GM23338 (cell line): ENCODE results near the gene BTNL9. TPM values are rescaled to one million over a fixed set of nuclear protein-coding genes. Genes with fewer than 3 reads are reported as not detected.
A peak's percentile ranks its signal among the peaks of the same experiment; 100 is the strongest.

ENCODE experiments used
- ATAC-seq: fragments of 200-7000 bp; cut with Tn5 transposase; 3 replicates; pipeline ENCODE4 v1.9.1; 2020
- DNase-seq: peaks from one replicate; pipeline ENCODE4 v3.0.0-alpha.2; 2015; ENCODE audit warnings: low spot score
- H2AFZ ChIP-seq: fragments of 200-600 bp; sonication (generic); 2 replicates; pipeline ENCODE4 v1.8.0; 2016; ENCODE audit warnings: antibody characterized with exemption, mild to moderate bottlenecking, moderate library complexity
- H3F3A ChIP-seq: fragments of 200-600 bp; sonication (generic); replicated peaks from 2 replicates; pipeline ENCODE4 v1.8.0; 2017; ENCODE audit warnings: antibody characterized with exemption, mixed run types, low read depth
- H3K27ac ChIP-seq: fragments of 200-600 bp; sonication (generic); 2 replicates; pipeline ENCODE4 v1.6.1; 2016; ENCODE audit warnings: low read depth
- H3K27me3 ChIP-seq: fragments of 200-600 bp; sonication (generic); 2 replicates; pipeline ENCODE4 v1.8.0; 2016; ENCODE audit warnings: mild to moderate bottlenecking, mixed run types, moderate library complexity; ENCODE audit not compliant: insufficient read depth
- H3K36me3 ChIP-seq: fragments of 200-600 bp; sonication (generic); 2 replicates; pipeline ENCODE4 v1.8.0; 2016; ENCODE audit warnings: mild to moderate bottlenecking; ENCODE audit not compliant: insufficient read depth
- H3K4me1 ChIP-seq: fragments of 200-600 bp; sonication (generic); 2 replicates; pipeline ENCODE4 v1.8.0; 2016; ENCODE audit warnings: mild to moderate bottlenecking, moderate library complexity; ENCODE audit not compliant: insufficient read depth
- H3K4me2 ChIP-seq: fragments of 200-600 bp; sonication (generic); 2 replicates; pipeline ENCODE4 v1.7.1; 2017; ENCODE audit warnings: mixed run types
- H3K4me3 ChIP-seq: fragments of 200-600 bp; sonication (generic); 2 replicates; pipeline ENCODE4 v1.6.1; 2016; ENCODE audit warnings: mixed run types
- H3K79me2 ChIP-seq: fragments of 200-600 bp; sonication (generic); replicated peaks from 2 replicates; pipeline ENCODE4 v1.8.0; 2017; ENCODE audit warnings: mild to moderate bottlenecking; ENCODE audit not compliant: insufficient read depth
- H3K9me2 ChIP-seq: fragments of 200-600 bp; sonication (generic); 2 replicates; pipeline ENCODE4 v1.8.0; 2017; ENCODE audit not compliant: insufficient read depth
- H4K20me1 ChIP-seq: fragments of 200-600 bp; sonication (generic); replicated peaks from 2 replicates; pipeline ENCODE4 v1.8.0; 2017; ENCODE audit warnings: mild to moderate bottlenecking; ENCODE audit not compliant: insufficient read depth
- H3K27ac Mint-ChIP-seq: 2 replicates; pipeline ENCODE4 v1.8.0; 2020; ENCODE audit warnings: inconsistent platforms, mild to moderate bottlenecking, moderate library complexity, mixed read lengths
- H3K27me3 Mint-ChIP-seq: 3 replicates; pipeline ENCODE4 v1.8.0; 2022; ENCODE audit warnings: low read depth, mild to moderate bottlenecking, moderate library complexity, mixed read lengths, inconsistent platforms; ENCODE audit not compliant: insufficient read depth, poor library complexity
- H3K36me3 Mint-ChIP-seq: 3 replicates; pipeline ENCODE4 v1.8.0; 2021; ENCODE audit warnings: low read depth, mild to moderate bottlenecking, inconsistent platforms, moderate library complexity, mixed read lengths
- H3K4me1 Mint-ChIP-seq: 3 replicates; pipeline ENCODE4 v1.8.0; 2020; ENCODE audit warnings: mild to moderate bottlenecking, inconsistent platforms, mixed read lengths
- H3K4me3 Mint-ChIP-seq: 3 replicates; pipeline ENCODE4 v1.8.0; 2021; ENCODE audit warnings: moderate library complexity, mild to moderate bottlenecking, inconsistent platforms, mixed read lengths
- H3K9me3 Mint-ChIP-seq: 3 replicates; pipeline ENCODE4 v1.8.0; 2020; ENCODE audit warnings: moderate library complexity, mild to moderate bottlenecking, inconsistent platforms, mixed read lengths
- CREB1 ChIP-seq: fragments of 250-450 bp; sonication (Bioruptor Pico); IDR thresholded peaks from 2 replicates; pipeline ENCODE4 v1.5.0; 2020; ENCODE audit warnings: low read depth, mild to moderate bottlenecking, moderate library complexity
- EZH2 ChIP-seq: fragments of 200-600 bp; sonication (generic); IDR thresholded peaks from one replicate; pipeline ENCODE4 v1.8.0; 2017; ENCODE audit warnings: antibody characterized with exemption, mild to moderate bottlenecking, low read depth; ENCODE audit not compliant: unreplicated experiment
- EZH2phosphoT487 ChIP-seq: fragments of 200-600 bp; sonication (generic); IDR thresholded peaks from one replicate; pipeline ENCODE4 v1.8.1; 2018; ENCODE audit warnings: antibody characterized with exemption; ENCODE audit not compliant: unreplicated experiment
- JUNB ChIP-seq: IDR thresholded peaks from one replicate; pipeline ENCODE4 v1.6.1; 2016; ENCODE audit warnings: antibody characterized with exemption; ENCODE audit not compliant: unreplicated experiment
- NANOG ChIP-seq: IDR thresholded peaks from 2 replicates; pipeline ENCODE4 v1.6.1; 2016; ENCODE audit warnings: antibody characterized with exemption, borderline replicate concordance
- POLR2AphosphoS5 ChIP-seq: IDR thresholded peaks from 2 replicates; pipeline ENCODE4 v1.6.1; 2016; ENCODE audit warnings: antibody characterized with exemption, low read depth
- STAT1 ChIP-seq: IDR thresholded peaks from one replicate; pipeline ENCODE4 v1.6.1; 2016; ENCODE audit warnings: antibody characterized with exemption; ENCODE audit not compliant: unreplicated experiment
- ZNF114 ChIP-seq: fragments of 250-450 bp; sonication (Bioruptor Pico); IDR thresholded peaks from 2 replicates; pipeline ENCODE4 v1.5.0; 2020; ENCODE audit warnings: mild to moderate bottlenecking, moderate library complexity
- ZNF331 ChIP-seq: fragments of 250-450 bp; sonication (Bioruptor Pico); IDR thresholded peaks from 2 replicates; pipeline ENCODE4 v1.5.0; 2020; ENCODE audit warnings: low read depth, mild to moderate bottlenecking, moderate library complexity
- polyA plus RNA-seq: library from polyadenylated mRNA; unstranded; fragments of >200 nt; fragmentation: Nextera tagmentation; extraction: Ambion mirVana; gene quantifications from 2 replicates; pipeline ENCODE4 v1.2.1, GENCODE V29; 2016
- total RNA-seq: library from RNA; depleted of rRNA; stranded (reverse); fragments of >200 nt; shearing (Covaris generic); gene quantifications from 2 replicates; pipeline ENCODE4 v1.2.3, GENCODE V29; 2014
- TF ChIP-seq, protein P1 (sequence below): IDR thresholded peaks from one replicate; pipeline ENCODE4 v1.6.1; 2018; ENCODE audit warnings: antibody characterized with exemption; ENCODE audit not compliant: unreplicated experiment
- TF ChIP-seq, protein P2 (sequence below): fragments of 250-450 bp; sonication (Bioruptor Pico); IDR thresholded peaks from 2 replicates; pipeline ENCODE4 v1.5.0; 2020; ENCODE audit warnings: mild to moderate bottlenecking, moderate library complexity
- TF ChIP-seq, protein P3 (sequence below): IDR thresholded peaks from 2 replicates; pipeline ENCODE4 v1.6.1; 2016; ENCODE audit warnings: antibody characterized with exemption
- TF ChIP-seq, protein P4 (sequence below), 2 experiments: fragments of 200-600 bp in 1 of 2; sonication (generic) in 1 of 2; conservative IDR thresholded peaks; 2 replicates each; pipeline versions ENCODE4 v1.5.1 to v1.6.1; 2016 to 2017; ENCODE audit warnings: antibody characterized with exemption in 2 of 2, low read depth in 2 of 2, mild to moderate bottlenecking in 2 of 2, moderate library complexity in 1 of 2

The BTNL9 gene
- total and polyA plus RNA-seq, 2 experiments from 2014 or later: 0.21 to 3.4 TPM

DNA sequence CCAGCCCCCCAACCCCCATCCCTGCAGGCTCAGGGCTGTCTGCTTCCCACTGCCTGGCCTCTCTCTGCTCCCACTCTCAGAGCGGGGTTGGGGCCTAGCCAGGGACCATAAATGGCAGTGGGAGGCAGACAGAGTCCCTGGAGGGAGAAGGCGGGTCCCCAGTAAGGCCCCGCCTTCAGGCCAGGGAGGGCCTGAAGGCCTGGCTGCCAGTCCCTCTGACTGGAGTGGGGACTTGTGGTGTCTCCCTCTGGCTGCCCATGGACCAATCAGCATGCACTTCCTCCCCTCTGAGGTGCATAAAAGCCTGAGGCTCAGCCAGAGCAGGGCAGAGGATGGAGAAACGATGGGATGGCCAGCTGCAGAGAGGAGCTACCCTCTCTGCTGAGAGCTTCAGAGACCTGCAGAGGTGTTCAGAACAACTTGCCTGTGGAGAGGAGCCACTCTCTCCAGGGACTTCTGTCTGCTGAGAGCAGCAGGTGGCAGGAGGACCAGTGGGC, 2.7 kb upstream of the BTNL9 start:
- no peaks in the 10 kb centered on the region; the same call in 1 of the 2 replicates for H3K4me1 ChIP-seq
- H3K4me2 ChIP-seq: no peak overlapping the region
- H3K27ac ChIP-seq: no peak overlapping the region
- peaks cover 3% of the 10 kb centered on the region; the same call in 1 of the 3 replicates for H3K9me3 Mint-ChIP-seq
- no peak overlapping the region for H3K4me3 Mint-ChIP-seq
- H4K20me1 ChIP-seq: no peaks in the 10 kb centered on the region
- no peak overlapping the region for H3K27ac Mint-ChIP-seq
- H3K9me2 ChIP-seq: 0 out of 2 replicates have a peak, but pooled peaks cover 4% of the 10 kb centered on the region
- H3F3A ChIP-seq: no peaks in the 10 kb centered on the region
- no peaks in the 10 kb centered on the region for H3K36me3 ChIP-seq
- no peaks in the 10 kb centered on the region; the same call in 2 of the 3 replicates for H3K36me3 Mint-ChIP-seq
- H3K4me3 ChIP-seq: no peak overlapping the region
- no peaks in the 10 kb centered on the region; the same call in 1 of the 2 replicates for H3K79me2 ChIP-seq
- H3K27me3 ChIP-seq: peaks cover 8% of the 10 kb centered on the region; the same call in 1 of the 2 replicates
- H3K27me3 Mint-ChIP-seq: peaks cover 5% of the 10 kb centered on the region
- H2AFZ ChIP-seq: no peak overlapping the region
- H3K4me1 Mint-ChIP-seq: peaks cover 16% of the 10 kb centered on the region
- TF ChIP-seq JUNB: no peak
- TF ChIP-seq POLR2AphosphoS5: no peak
- TF ChIP-seq, protein P1, sequence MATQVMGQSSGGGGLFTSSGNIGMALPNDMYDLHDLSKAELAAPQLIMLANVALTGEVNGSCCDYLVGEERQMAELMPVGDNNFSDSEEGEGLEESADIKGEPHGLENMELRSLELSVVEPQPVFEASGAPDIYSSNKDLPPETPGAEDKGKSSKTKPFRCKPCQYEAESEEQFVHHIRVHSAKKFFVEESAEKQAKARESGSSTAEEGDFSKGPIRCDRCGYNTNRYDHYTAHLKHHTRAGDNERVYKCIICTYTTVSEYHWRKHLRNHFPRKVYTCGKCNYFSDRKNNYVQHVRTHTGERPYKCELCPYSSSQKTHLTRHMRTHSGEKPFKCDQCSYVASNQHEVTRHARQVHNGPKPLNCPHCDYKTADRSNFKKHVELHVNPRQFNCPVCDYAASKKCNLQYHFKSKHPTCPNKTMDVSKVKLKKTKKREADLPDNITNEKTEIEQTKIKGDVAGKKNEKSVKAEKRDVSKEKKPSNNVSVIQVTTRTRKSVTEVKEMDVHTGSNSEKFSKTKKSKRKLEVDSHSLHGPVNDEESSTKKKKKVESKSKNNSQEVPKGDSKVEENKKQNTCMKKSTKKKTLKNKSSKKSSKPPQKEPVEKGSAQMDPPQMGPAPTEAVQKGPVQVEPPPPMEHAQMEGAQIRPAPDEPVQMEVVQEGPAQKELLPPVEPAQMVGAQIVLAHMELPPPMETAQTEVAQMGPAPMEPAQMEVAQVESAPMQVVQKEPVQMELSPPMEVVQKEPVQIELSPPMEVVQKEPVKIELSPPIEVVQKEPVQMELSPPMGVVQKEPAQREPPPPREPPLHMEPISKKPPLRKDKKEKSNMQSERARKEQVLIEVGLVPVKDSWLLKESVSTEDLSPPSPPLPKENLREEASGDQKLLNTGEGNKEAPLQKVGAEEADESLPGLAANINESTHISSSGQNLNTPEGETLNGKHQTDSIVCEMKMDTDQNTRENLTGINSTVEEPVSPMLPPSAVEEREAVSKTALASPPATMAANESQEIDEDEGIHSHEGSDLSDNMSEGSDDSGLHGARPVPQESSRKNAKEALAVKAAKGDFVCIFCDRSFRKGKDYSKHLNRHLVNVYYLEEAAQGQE: no peak
- TF ChIP-seq, protein P2, sequence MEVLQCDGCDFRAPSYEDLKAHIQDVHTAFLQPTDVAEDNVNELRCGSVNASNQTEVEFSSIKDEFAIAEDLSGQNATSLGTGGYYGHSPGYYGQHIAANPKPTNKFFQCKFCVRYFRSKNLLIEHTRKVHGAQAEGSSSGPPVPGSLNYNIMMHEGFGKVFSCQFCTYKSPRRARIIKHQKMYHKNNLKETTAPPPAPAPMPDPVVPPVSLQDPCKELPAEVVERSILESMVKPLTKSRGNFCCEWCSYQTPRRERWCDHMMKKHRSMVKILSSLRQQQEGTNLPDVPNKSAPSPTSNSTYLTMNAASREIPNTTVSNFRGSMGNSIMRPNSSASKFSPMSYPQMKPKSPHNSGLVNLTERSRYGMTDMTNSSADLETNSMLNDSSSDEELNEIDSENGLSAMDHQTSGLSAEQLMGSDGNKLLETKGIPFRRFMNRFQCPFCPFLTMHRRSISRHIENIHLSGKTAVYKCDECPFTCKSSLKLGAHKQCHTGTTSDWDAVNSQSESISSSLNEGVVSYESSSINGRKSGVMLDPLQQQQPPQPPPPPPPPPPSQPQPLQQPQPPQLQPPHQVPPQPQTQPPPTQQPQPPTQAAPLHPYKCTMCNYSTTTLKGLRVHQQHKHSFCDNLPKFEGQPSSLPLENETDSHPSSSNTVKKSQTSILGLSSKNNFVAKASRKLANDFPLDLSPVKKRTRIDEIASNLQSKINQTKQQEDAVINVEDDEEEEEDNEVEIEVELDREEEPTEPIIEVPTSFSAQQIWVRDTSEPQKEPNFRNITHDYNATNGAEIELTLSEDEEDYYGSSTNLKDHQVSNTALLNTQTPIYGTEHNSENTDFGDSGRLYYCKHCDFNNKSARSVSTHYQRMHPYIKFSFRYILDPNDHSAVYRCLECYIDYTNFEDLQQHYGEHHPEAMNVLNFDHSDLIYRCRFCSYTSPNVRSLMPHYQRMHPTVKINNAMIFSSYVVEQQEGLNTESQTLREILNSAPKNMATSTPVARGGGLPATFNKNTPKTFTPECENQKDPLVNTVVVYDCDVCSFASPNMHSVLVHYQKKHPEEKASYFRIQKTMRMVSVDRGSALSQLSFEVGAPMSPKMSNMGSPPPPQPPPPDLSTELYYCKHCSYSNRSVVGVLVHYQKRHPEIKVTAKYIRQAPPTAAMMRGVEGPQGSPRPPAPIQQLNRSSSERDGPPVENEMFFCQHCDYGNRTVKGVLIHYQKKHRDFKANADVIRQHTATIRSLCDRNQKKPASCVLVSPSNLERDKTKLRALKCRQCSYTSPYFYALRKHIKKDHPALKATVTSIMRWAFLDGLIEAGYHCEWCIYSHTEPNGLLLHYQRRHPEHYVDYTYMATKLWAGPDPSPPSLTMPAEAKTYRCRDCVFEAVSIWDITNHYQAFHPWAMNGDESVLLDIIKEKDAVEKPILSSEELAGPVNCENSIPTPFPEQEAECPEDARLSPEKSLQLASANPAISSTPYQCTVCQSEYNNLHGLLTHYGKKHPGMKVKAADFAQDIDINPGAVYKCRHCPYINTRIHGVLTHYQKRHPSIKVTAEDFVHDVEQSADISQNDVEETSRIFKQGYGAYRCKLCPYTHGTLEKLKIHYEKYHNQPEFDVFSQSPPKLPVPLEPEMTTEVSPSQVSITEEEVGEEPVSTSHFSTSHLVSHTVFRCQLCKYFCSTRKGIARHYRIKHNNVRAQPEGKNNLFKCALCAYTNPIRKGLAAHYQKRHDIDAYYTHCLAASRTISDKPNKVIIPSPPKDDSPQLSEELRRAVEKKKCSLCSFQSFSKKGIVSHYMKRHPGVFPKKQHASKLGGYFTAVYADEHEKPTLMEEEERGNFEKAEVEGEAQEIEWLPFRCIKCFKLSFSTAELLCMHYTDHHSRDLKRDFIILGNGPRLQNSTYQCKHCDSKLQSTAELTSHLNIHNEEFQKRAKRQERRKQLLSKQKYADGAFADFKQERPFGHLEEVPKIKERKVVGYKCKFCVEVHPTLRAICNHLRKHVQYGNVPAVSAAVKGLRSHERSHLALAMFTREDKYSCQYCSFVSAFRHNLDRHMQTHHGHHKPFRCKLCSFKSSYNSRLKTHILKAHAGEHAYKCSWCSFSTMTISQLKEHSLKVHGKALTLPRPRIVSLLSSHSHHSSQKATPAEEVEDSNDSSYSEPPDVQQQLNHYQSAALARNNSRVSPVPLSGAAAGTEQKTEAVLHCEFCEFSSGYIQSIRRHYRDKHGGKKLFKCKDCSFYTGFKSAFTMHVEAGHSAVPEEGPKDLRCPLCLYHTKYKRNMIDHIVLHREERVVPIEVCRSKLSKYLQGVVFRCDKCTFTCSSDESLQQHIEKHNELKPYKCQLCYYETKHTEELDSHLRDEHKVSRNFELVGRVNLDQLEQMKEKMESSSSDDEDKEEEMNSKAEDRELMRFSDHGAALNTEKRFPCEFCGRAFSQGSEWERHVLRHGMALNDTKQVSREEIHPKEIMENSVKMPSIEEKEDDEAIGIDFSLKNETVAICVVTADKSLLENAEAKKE (CRISPR knock-in tag): no peak
- TF ChIP-seq EZH2phosphoT487: no peak
- TF ChIP-seq STAT1: no peak
- no peak for TF ChIP-seq EZH2
- no peak for TF ChIP-seq ZNF114
- TF ChIP-seq NANOG: no peak
- TF ChIP-seq, protein P3, sequence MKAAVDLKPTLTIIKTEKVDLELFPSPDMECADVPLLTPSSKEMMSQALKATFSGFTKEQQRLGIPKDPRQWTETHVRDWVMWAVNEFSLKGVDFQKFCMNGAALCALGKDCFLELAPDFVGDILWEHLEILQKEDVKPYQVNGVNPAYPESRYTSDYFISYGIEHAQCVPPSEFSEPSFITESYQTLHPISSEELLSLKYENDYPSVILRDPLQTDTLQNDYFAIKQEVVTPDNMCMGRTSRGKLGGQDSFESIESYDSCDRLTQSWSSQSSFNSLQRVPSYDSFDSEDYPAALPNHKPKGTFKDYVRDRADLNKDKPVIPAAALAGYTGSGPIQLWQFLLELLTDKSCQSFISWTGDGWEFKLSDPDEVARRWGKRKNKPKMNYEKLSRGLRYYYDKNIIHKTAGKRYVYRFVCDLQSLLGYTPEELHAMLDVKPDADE: no peak
- TF ChIP-seq, protein P4, sequence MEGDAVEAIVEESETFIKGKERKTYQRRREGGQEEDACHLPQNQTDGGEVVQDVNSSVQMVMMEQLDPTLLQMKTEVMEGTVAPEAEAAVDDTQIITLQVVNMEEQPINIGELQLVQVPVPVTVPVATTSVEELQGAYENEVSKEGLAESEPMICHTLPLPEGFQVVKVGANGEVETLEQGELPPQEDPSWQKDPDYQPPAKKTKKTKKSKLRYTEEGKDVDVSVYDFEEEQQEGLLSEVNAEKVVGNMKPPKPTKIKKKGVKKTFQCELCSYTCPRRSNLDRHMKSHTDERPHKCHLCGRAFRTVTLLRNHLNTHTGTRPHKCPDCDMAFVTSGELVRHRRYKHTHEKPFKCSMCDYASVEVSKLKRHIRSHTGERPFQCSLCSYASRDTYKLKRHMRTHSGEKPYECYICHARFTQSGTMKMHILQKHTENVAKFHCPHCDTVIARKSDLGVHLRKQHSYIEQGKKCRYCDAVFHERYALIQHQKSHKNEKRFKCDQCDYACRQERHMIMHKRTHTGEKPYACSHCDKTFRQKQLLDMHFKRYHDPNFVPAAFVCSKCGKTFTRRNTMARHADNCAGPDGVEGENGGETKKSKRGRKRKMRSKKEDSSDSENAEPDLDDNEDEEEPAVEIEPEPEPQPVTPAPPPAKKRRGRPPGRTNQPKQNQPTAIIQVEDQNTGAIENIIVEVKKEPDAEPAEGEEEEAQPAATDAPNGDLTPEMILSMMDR (conservative IDR thresholded peaks at IDR 0.05; ENCODE audit: low read depth in 2 of 2): no peak
- TF ChIP-seq CREB1 (CRISPR knock-in tag): no peak
- no peak for TF ChIP-seq ZNF331 (CRISPR knock-in tag)
- DNase-seq (peak; percentile 30), ATAC-seq (peak; percentile 71)
